ENCODE measurements around the gene MOCS1.

Gene MOCS1

DNA sequence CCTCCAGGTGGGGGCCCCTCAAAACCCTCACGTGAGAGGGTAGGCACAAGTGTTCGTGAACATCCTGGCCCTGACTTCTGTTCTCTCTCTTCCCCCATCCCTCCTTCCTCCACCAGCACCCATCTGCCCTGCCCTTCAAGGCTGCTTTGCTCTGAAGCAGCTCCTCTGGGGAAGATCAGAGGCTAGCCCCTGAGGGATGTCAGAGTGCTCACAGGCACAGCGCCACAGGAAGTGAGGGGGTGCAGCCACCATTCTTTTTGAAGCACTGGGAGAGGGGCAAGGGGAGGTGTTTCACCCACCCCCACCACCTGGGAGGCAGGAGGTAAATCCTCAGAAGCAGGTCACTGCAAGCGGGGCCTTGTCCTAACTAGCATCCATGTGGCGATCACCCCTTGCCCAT is 11.4 kb downstream of the MOCS1 start:
- DNase-seq = no peak

DNA sequence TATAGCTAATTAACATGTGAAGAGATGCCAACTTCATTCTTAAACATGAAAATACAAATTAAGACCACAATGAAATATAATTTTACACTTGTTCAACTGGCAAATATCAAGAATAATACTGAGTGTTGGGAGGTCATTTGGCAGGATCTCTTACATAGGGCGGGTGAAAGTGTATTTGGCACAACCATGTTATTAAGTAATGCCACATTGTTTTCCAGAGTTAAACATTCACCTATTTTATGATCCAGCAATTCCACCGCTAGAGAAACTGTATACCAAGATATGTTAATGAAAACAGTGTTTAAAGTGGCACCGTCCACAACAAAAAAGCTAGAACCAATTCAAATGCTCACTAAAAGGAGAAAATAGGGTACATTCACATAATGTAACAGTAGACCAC is 14.1 kb downstream of the MOCS1 start:
- DNase-seq = no peak

DNA sequence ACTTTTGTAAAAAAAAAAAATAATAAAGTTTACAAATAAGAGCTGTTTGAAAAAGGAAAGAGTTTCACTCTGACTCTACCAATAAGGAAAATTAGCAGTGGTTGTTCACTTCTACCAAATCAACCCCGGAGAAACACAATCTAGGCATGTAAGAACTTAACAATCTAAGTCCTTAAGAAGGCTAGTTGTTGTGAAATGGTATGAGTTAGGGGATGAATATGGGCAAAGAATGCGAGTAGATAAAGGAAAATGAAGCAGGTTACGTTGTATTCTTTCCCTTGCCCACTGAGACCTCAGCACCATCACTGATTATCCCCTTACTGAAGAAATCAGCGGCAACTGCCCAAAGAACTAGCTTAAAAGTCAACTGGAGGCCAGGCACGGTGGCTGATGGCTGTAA is 15.4 kb downstream of the MOCS1 start:
- DNase-seq = no peak

DNA sequence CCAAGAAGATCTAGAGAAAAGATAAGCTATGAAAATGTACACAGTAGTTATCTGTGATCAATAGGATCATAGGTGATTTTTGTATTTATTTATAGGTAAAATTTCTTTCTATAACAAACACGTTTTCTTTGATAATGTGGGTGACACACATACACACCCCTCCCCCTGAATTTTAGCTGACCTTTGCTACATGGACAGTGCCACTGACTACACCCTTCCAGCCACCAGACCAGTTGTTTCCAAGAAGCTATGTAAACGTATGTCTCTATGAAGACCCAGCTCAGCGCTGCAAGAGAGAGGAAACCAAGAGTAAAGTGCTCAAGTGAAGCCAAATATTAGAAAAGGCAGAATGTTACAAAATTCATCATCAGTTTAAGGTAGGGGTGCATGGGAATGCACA is 16.3 kb downstream of the MOCS1 start:
- no peak for DNase-seq

DNA sequence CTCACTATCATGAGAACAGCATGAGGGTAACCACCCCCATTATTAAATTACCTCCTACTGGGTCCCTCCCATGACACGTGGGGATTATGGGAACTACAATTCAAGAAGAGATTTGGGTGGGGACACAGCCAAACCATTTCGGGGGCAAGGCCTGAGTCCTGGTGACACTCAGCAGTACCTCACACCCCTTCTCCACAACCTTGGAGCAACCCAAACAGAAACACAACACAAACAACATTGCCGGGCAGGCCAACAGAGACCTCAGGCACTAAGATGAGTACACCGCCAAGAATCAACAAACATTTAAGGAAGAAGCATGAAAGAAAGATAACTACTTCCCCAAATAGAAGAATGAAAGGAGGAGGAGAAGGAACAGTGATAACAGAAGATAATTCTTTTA is 16.9 kb downstream of the MOCS1 start:
- no peak for DNase-seq

DNA sequence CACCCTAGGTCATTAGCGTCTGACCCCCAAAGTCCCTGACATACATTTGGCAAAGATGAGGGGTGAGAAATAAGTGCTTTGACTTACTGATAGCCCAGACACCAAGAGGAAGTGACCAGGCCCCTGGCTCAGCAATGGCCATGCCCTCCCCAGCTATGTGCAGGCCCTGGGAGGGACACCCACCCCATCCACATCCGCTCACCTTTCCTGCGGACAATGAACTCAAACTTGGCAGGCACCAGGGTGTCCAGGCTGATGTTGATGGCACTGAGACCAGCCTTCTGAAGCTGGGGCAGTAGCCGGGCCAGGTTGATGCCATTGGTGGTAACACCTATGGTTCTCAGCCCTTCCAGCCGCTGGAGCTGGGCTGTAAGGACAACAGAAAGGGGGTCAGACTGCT is 18.4 kb downstream of the MOCS1 start:
- DNase-seq = no peak

DNA sequence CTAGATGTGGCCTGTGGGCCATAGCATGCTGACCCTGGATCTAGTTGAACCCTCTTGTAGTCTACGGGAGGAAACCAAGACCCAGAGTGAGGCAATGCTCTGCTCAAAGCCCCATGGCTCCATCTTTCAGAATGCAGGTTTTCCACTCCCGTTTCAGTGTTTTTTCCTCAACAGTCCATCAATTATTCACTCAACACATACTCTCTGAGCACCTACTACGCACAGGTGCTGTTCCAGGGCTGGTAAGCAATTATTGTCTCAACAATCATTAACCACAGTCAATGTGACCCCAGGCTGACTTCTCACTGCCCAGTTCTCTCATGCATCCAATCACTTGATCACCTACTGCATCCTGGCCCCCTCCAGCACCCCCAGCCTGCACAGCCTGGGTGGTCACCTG is 20.0 kb downstream of the MOCS1 start:
- no peak for DNase-seq

DNA sequence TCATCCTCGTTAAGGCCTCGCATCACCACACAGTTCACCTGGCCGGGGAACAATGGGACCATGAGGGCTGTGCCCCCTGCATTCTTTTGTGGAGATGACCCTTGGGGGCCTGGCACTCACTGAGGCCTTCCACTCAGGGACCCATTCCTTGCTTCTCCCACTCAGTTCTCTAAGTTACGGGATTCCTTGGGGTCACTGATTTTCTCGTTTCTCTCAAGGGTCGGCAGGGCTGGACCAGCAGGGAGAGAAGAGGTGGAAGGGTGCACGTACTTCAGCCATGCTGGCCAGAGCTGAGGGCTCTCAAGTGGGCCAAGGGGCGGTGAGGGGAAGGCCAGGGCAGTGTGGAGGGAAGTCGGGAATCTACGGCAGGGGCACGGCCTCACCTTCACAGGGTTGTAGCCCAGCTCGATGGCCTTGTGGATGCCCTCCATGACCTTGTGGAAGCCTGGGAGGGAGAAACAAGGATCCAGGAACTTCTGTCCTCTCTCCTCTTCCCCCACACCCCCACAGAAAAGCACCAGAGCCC is 20.8 kb downstream of the MOCS1 start:
- DNase-seq = no peak

DNA sequence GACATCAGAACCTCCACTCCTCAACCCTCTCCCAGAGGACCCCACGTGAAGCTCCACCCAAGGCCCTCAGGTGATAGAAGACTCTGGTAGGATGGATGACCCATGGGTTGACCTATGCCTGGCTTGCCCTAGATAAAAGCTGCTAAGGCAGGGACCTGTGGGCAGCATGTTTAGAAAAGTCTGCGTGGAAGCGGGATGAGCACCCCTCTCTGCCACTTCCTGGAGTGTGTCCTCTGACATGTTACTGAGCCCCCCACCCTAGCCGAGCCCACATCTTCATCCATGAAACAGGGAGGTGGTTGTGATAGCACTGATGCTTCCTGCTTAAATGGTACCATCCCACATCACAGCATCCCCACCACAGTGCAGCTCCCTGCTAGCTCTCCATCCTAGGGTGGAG is 21.8 kb downstream of the MOCS1 start:
- DNase-seq = no peak

DNA sequence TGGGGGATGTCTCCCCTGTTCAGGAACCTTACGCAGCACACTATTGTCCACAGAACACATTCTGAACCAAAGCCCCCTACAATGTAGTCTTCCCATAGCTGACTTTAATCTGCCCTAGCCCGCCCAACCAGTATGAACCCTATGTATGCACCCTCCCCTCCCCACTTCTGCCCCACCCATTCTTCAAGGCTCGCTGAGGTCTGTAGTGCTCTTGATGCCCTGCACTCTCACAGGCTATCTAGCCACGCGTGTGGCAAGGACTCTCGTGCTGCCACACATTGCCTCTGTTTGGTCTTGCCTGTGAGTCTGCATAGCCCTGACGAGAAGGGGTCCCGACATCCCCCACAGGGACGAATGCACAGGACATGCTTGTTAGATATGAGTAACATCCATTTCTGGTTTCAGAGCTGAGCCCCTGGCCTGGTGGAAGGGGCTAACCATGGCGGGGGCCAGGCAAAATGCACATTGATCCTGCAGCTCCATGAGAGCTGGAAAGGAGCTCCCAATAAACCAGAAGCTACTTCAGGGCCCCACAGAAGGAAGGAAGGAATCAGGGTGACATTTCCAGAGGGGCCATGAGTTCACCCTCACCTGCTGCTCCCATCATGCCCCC is 22.6 kb downstream of the MOCS1 start:
- DNase-seq = no peak

DNA sequence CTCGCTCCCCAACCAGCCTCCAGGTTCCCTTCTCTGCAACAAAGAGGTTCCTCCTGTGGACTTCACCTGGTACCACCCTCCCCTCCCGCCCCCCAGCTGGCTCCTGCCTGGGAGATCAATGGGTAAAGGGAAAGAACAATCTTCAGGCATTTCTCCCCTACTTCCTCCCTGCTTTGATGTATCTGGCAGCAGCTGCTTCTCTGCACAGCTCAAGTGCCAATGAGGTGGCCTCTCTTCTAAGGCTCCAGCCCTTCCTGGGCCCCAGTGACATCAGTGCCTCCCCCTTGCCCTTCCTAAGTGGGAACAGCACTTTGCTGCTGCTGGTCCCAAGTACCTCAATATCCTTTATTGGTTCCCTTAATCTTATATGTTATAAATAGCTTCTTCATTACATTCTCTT is 23.5 kb downstream of the MOCS1 start:
- DNase-seq = no peak

DNA sequence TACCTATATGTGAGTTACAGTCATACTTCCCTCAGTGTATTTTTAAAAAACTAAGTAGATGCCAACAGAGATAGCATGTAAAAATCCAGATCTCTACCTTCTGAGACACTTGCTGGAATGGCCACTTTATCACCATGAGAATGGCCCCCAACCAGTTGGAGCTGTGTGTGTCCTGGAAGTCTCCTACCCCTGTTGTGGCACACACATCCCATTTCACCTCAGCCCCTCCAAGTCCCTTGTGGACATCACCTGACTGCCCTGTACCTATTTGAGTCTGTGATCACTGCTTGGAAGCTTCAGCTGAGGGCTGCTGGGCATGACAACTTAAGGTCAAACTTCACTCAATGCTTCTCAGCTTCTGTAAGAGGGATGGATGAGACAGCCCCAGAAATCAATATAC is 24.1 kb downstream of the MOCS1 start:
- no peak for DNase-seq

DNA sequence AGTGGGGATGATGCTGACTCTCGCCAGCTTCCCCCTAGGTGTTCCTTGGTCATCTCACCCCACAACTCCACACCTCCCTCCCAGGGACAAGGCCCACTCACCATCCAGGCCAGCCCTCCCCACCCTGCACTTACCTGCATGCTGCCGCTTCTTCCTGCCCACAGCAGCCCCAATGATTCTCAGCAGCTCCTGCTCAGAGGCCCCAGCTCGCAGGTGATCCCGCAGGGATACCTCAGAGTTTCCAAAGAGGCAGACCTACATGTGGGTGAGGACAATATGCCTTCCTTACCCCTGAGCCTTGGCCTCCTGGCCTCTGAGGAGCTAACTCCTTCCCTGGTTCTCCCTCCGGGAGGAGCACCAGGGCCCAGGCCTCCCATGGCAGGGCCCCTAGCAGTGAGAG is 24.6 kb downstream of the MOCS1 start:
- DNase-seq = no peak

DNA sequence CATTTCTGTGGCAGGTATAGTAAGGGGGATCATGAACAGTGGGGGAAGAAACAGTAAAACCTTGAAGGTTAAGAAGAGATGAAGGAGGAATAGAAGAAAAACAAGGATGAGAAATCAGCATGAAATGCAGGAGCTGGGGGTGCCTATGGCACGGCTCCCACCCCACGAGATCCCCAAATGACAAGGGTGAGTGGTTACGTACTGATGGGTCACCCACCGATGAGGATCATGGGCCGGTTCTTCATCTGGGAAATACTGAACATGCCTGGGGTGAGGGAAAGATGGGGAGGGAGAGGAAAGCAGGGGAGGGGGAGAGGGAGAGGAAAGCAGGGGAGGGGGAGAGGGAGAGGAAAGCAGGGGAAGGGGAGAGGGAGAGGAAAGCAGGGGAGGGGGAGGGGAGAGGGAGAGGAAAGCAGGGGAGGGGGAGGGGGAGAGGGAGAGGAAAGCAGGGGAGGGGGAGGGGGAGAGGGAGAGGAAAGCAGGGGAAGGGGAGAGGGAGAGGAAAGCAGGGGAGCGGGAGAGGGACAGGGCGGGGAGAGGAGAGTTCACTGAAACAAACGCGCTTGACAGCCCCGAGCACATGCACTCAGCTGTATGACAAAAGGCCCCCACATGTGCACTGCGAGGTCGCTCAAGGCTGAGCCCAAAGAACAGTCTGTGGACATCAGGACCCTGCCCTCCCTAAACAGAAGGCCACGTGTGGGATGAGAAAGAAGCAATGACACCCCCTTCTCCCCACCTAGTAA is 25.3 kb downstream of the MOCS1 start:
- no peak for DNase-seq

DNA sequence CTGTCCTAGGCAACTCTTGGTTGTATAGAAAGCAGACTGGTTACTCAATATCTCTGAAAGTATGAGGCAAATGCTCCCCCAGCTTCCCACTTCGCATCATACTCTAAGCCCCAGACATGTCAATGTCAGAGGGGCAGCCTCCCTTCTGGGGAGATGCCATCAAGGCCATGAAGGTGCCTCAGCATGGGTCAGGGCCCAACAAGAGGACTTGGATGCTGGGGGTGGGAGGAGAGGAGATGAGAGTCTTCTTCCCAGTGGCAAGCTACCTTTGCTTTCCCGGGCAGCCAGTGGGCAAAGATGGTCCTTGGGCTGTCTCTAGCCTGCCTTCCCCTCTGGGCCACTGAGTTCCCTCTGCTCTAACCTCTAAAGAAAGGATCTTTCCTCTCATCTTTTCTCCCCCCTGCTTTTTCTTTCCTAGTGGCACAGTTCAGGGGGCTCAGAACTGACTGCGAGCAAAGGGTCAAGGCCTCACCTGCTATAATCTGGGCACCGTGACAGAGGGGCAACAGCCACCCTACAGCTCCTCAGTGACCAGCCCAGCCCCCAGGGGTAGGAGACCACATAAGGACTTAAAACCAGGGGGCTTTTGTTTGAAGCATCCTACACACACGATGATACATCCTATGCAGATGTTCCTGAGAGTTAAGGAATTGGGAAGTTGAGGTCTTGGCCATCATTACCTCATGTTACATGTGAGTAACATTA is 26.2 kb downstream of the MOCS1 start:
- no peak for DNase-seq

DNA sequence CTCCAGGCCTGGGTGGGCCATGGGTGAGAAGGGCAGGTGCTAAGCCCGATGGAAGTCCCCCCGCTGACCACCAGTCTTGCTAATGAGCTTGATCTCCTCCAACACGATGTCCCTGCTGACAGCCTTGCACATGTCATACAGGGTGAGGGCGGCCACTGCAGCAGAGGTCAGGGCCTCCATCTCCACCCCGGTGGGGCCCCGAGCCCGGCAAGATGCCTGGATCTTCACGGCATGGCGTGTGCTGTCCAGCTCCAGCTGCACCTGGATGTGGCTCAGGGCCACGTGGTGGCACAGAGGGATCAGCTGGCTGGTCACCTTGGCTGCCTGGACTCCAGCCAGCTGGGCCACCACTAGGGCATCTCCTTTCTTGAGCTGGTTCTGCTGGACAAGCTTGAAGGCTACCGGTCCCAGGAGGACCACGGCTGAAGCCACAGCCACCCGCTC is 27.9 kb downstream of the MOCS1 start:
- no peak for DNase-seq

DNA sequence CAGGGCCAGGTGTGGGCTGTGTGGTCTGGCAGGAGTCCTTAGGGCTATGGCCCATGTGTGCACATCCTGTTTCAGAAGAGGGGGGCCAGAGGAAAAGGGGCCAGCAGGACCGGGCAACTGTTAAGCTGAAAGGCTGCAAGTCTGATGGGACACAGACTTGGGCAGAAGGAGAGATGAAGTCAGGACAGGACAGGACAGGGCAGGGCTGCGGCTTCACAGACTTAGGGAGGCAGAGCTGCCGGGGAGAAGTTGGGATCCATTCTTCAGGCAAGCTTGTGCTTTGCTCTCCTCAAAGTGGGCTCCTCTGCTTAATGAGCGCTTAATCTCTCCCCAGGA is 28.7 kb downstream of the MOCS1 start:
- no peak for DNase-seq

DNA sequence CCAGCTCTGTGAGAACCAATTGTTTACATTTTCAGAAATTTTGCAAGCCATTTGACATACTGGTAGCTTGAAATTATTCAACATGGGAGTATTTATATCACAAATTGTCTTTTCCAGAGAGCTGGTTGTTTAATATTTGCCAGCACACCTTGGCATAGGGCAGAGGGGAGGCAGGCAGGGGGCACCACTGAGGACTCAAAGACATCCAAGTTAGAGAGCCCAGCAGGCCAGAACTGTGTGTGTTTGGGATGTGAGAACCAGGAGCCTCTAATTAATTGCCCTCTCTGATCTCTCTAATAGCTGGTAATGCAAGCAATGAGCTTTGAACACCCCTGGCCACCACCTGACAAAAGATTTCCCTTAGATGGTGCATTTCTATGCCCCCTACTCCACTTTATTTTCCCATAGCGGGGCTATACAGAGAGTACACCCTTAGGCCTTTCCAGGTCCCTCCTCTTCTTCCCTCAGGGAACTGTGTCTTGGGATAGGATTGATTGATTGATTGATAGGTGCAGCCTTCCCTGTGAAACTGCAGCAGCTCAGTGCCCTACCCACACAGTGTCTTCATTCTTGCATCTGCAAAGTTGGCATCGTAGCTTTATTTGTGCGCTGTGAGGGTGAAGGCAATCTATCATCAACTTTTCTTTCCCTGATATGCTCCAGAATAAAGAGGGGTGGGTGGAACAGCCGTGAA is 29.2 kb downstream of the MOCS1 start:
- no peak for DNase-seq

DNA sequence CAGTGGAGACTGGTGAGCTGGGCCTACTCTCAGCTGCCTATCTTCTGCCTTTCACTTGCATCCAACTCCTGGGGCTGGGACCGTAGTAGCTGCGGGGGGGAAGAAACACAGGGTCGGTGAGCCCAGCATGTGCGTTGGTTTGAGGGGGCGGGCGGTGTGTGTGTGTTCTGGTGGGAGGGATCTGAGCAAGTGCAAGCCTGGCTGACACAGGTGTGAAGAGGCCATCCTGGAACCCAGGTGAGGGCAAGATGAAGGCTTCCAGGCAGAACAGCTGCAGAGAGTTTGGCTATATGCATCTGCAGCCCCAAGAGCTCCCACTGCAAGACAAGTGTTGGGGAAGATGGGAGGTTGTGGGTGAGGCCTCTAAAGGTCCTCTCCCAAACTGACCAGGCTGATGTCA is 30.6 kb downstream of the MOCS1 start:
- DNase-seq = no peak

DNA sequence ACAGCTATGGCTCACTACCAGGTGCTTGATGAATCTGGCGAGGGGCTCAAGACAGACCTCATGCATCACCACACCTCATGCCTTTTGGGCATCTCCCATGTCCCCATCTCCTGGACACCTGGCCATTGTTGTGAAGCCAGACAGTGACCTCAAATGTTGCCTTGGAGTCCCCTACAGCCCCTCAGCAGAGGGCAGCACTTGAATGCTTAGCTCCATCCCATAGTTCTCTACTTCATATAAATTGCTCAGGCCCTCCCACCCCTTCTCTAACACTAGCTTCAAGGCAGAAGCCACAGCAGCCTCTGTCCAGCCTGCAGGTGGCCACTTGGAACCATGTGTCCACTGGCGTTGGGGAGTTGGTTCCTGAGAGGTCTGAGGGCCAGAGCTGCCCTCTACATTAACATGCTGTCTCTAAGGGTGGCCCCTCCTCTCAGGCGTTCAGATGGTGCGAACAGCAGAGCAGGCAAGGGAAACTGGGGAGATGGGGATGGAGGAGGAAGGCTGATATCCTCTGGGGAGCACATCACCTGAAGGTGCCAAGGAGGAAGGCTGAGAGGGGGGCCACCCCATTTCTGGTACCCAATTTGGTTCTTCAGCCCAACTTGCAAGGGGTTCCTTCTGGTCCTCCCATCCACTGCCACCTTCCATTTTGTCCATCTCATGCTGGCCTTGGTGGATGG is 31.3 kb downstream of the MOCS1 start:
- no peak for DNase-seq

DNA sequence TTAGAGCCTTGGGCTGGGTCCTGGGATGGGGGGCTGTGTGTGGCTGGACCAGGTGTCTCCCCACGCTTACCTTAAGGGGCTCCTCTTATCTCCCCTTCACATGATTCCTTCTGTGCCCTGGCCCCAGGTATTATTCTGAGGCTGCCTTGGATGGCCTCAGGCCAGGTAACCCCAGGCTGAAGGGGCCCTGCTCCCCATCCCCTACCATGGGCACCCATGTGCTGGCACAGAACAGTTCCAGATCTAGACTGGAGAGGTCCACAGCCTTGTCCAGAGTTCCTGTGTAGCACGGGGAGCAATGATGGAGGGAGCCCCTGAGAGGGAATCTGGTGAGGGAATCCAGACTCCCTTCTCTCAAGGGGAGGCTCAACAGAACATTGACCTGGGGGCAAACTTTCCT is 32.1 kb downstream of the MOCS1 start:
- no peak for DNase-seq

DNA sequence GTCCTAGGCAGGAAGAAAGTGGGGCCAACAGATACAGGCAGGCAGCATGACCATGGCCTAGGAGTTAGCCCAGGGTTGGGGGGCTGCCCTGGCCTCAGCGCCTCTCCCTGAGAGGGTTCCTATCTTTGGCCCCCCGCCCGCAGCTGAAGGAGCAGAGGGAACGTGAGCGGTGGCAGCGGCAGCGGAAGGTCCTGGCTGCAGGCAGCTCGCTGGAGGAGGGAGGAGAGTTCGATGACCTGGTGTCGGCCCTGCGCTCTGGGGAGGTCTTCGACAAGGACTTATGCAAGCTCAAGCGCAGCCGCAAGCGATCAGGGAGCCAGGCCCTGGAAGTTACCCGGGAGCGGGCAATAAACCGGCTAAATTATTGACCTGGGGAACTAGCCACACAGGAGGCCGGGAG is 32.6 kb downstream of the MOCS1 start:
- no peak for DNase-seq

DNA sequence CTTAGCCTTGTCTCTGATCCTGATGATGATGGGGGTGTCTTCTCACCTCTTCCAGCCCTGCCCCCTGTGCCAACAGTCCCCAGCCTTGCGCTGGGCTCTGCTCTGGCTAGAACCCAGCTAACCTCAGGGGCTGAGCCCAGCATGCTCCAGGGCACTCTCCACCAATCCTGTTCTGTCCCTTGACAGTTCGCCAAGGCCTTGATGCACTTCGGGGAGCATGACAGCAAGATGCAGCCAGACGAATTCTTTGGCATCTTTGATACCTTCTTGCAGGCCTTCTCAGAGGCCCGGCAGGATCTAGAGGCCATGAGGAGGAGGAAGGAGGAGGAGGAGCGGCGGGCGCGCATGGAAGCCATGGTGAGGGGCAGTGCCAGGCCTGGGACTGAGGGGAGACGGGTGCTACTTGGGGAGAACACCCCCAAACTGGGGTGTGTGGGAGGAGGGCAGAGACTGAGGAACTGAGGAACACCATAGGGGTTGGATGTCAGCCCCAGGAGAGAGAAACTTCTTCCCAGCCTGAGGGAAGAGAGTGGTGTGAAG is 33.1 kb downstream of the MOCS1 start:
- no peak for DNase-seq
